Cardiac fibroblast (primary cell): ENCODE results near the gene ERP27.

Experiments used
- DNase-seq, 2 donors: peaks; one replicate each; pipeline versions ENCODE4 v3.0.0 to v3.0.0-alpha.2; 2010; ENCODE audit warnings: low read depth in 2 of 2
- H3K4me3 ChIP-seq, 2 donors: replicated peaks in 1 of 2; 1 replicate in 1 of 2; 2 replicates in 1 of 2; pipeline ENCODE4 v1.5.1; 2011; ENCODE audit warnings: low read depth in 2 of 2, low read length in 2 of 2, mild to moderate bottlenecking in 2 of 2, moderate library complexity in 1 of 2
- CTCF ChIP-seq: IDR thresholded peaks from one replicate; pipeline ENCODE4 v1.5.1; 2011; ENCODE audit warnings: low read depth, mild to moderate bottlenecking, low read length, inconsistent platforms

Gene ERP27

GRCh38 chr12:14910090-14910915, 28.0 kb downstream of the ERP27 start:
- peak; percentile 63 to 82 for DNase-seq
- H3K4me3 ChIP-seq: peak overlapping the region in 1 of 2 donors; percentile 22
- TF ChIP-seq CTCF: no peak

- H3K4me3 ChIP-seq: no peak overlapping the region
- DNase-seq: no peak
- TF ChIP-seq CTCF: no peak
These were observed 30.4 kb downstream of the ERP27 start for GRCh38 chr12:14907953-14908352.

GRCh38 chr12:14906114-14906513, 32.2 kb downstream of the ERP27 start:
- TF ChIP-seq CTCF: no peak
- no peak for DNase-seq
- no peak overlapping the region for H3K4me3 ChIP-seq

- TF ChIP-seq CTCF: no peak
- H3K4me3 ChIP-seq: no peak overlapping the region
- DNase-seq: peak in 1 of 2 donors; percentile 76
These were observed 32.9 kb downstream of the ERP27 start for GRCh38 chr12:14905269-14906004.

- no peak overlapping the region for H3K4me3 ChIP-seq
- no peak for TF ChIP-seq CTCF
- no peak for DNase-seq
These were observed 33.5 kb downstream of the ERP27 start for GRCh38 chr12:14904854-14905253.

GRCh38 chr12:14903386-14904098, 34.8 kb downstream of the ERP27 start:
- no peak for TF ChIP-seq CTCF
- DNase-seq: no peak
- H3K4me3 ChIP-seq: no peak overlapping the region
